Measurements from ENCODE around the gene NOTCH1. TPM values are rescaled to one million over a fixed set of nuclear protein-coding genes. Genes with fewer than 3 reads are reported as not detected.
A peak's percentile ranks its signal among the peaks of the same experiment; 100 is the strongest.

The NOTCH1 gene
- total RNA-seq, 1 donor: 10.5 TPM

- TF ChIP-seq CTCF (IDR thresholded peaks at IDR 0.05; ENCODE audit: extremely low read depth, low read depth, low read length): no peak
- no peak overlapping the region for H3K4me3 ChIP-seq (ENCODE audit: insufficient read depth, low read length)
- no peaks in the 10 kb centered on the region for H4K20me1 ChIP-seq (ENCODE audit: insufficient read depth, low read length)
- no peaks in the 10 kb centered on the region for H3K79me2 ChIP-seq (ENCODE audit: insufficient read depth, low read length)
- peaks cover 29% of the 10 kb centered on the region for H3K4me1 ChIP-seq (ENCODE audit: insufficient read depth, low read length)
- no peaks in the 10 kb centered on the region for H3K36me3 ChIP-seq (ENCODE audit: insufficient read depth, low read length)
- H3K9me3 ChIP-seq (ENCODE audit: low read depth, low read length): no peaks in the 10 kb centered on the region
- H2AFZ ChIP-seq (ENCODE audit: low read length): no peak overlapping the region
- no peak overlapping the region for H3K27ac ChIP-seq (ENCODE audit: low read depth, low read length)
- no peak for DNase-seq (ENCODE audit: insufficient read length, low spot score, missing footprints)
- H3K27me3 ChIP-seq (ENCODE audit: insufficient read depth, low read length): no peaks in the 10 kb centered on the region
- no peak overlapping the region for H3K4me2 ChIP-seq (ENCODE audit: insufficient read depth, low read length)
Measured at GRCh38 chr9:136553581-136553980, 7.7 kb upstream of the NOTCH1 start.

- peak overlapping the region; percentile 80 for H3K27ac ChIP-seq (ENCODE audit: low read depth, low read length)
- TF ChIP-seq CTCF (IDR thresholded peaks at IDR 0.05; ENCODE audit: extremely low read depth, low read depth, low read length): no peak
- DNase-seq (ENCODE audit: insufficient read length, low spot score, missing footprints): peak; percentile 98
- peaks cover 22% of the 10 kb centered on the region for H3K4me1 ChIP-seq (ENCODE audit: insufficient read depth, low read length)
- H3K4me3 ChIP-seq (ENCODE audit: insufficient read depth, low read length): peak overlapping the region; percentile 31
- H3K9me3 ChIP-seq (ENCODE audit: low read depth, low read length): no peaks in the 10 kb centered on the region
- no peaks in the 10 kb centered on the region for H4K20me1 ChIP-seq (ENCODE audit: insufficient read depth, low read length)
- no peaks in the 10 kb centered on the region for H3K79me2 ChIP-seq (ENCODE audit: insufficient read depth, low read length)
- H3K27me3 ChIP-seq (ENCODE audit: insufficient read depth, low read length): no peaks in the 10 kb centered on the region
- H2AFZ ChIP-seq (ENCODE audit: low read length): no peak overlapping the region
- no peaks in the 10 kb centered on the region for H3K36me3 ChIP-seq (ENCODE audit: insufficient read depth, low read length)
- H3K4me2 ChIP-seq (ENCODE audit: insufficient read depth, low read length): peak overlapping the region; percentile 79
Measured at GRCh38 chr9:136552117-136552703, 6.4 kb upstream of the NOTCH1 start.

- Histone ChIP-seq H3K9me3 (ENCODE audit: low read depth, low read length) (no peaks in the 10 kb centered on the region), H2AFZ (ENCODE audit: low read length) (peak overlapping the region; percentile 47), H3K27me3 (ENCODE audit: insufficient read depth, low read length) (no peaks in the 10 kb centered on the region), H3K4me2 (ENCODE audit: insufficient read depth, low read length) (peak overlapping the region; percentile 79), H3K36me3 (ENCODE audit: insufficient read depth, low read length) (no peaks in the 10 kb centered on the region), H3K79me2 (ENCODE audit: insufficient read depth, low read length) (no peaks in the 10 kb centered on the region), H3K27ac (ENCODE audit: low read depth, low read length) (peak overlapping the region; percentile 80), H4K20me1 (ENCODE audit: insufficient read depth, low read length) (no peaks in the 10 kb centered on the region), H3K4me3 (ENCODE audit: insufficient read depth, low read length) (peak overlapping the region; percentile 51), H3K4me1 (ENCODE audit: insufficient read depth, low read length) (peaks cover 25% of the 10 kb centered on the region)
- peak; percentile 100 for DNase-seq (ENCODE audit: insufficient read length, low spot score, missing footprints)
- TF ChIP-seq CTCF (IDR thresholded peaks at IDR 0.05; ENCODE audit: extremely low read depth, low read depth, low read length): no peak
Measured at GRCh38 chr9:136551401-136552116, 5.7 kb upstream of the NOTCH1 start.

Data from osteoblast (primary cell).